Activated CD4-positive, CD25-positive, alpha-beta regulatory T cell (primary cell): ENCODE data around the gene GMCL1.

Experiments used
- DNase-seq, 4 experiments: peaks; one replicate each; lab custom pipeline; 2025; lab: John Stamatoyannopoulos, UW

The GMCL1 gene

DNA sequence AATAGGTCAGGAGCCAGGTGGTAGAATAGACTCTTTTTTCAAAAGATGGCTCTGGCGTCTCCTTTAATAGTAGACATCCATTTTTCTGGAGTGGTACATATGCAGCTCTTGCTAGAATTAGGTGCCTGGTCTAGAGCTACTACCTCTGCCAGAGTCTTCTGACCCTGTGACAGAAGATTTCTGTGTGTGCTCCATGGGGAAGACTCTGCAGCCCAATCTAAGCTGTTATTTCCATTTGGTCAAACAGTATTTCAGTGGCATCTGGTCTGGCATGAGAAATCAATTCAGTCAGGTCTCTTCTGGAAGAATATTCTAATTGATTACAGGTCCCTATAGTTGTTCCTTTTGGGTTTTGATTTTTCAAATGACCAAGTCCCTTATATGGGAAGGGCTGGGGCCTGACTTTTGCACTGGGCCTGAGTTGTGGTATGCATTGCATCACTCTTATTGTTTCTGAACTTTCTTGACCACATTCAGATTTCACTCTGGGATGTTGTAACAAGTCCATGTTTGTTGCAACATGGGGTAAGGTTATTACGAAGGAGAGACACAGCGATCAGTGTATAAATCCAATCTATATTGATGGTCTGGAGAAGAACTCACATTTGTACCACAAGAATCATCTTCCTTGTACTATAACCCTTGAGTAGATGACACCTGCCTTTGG, 97.5 kb downstream of the GMCL1 start:
- DNase-seq, result no peak
